HUES48 (cell line): ENCODE results near the gene HNRNPM.
A peak's percentile ranks its signal among the peaks of the same experiment; 100 is the strongest.

Source experiments
- H3K27ac ChIP-seq: one replicate; pipeline ENCODE4 v1.7.0; 2013; ENCODE audit warnings: low read depth, low read length, inconsistent platforms
- H3K27me3 ChIP-seq: 2 replicates; pipeline ENCODE4 v1.6.1; 2013; ENCODE audit warnings: mild to moderate bottlenecking, low read length; ENCODE audit not compliant: control insufficient read depth, insufficient read depth
- H3K36me3 ChIP-seq: 2 replicates; pipeline ENCODE4 v1.6.1; 2013; ENCODE audit warnings: low read length; ENCODE audit not compliant: control insufficient read depth, insufficient read depth
- H3K4me1 ChIP-seq: 2 replicates; pipeline ENCODE4 v1.6.1; 2013; ENCODE audit warnings: mild to moderate bottlenecking, low read length; ENCODE audit not compliant: control insufficient read depth, insufficient read depth
- H3K4me3 ChIP-seq: 2 replicates; pipeline ENCODE4 v1.5.1; 2013; ENCODE audit warnings: mild to moderate bottlenecking, low read depth, low read length
- H3K9ac ChIP-seq: 2 replicates; pipeline ENCODE4 v1.6.1; 2013; ENCODE audit warnings: mild to moderate bottlenecking, low read depth, low read length, moderate library complexity
- H3K9me3 ChIP-seq: 2 replicates; pipeline ENCODE4 v1.6.1; 2013; ENCODE audit warnings: low read length; ENCODE audit not compliant: control insufficient read depth, insufficient read depth

The HNRNPM gene

GRCh38 chr19:8452446-8453123, 7.8 kb downstream of the HNRNPM start:
- H3K4me3 ChIP-seq, result no peak overlapping the region
- peak overlapping the region; percentile 7 for H3K27ac ChIP-seq
- no peak overlapping the region for H3K9ac ChIP-seq
- no peaks in the 10 kb centered on the region for H3K9me3 ChIP-seq
- peaks cover 60% of the 10 kb centered on the region for H3K36me3 ChIP-seq
- peaks cover 59% of the 10 kb centered on the region for H3K4me1 ChIP-seq
- no peaks in the 10 kb centered on the region for H3K27me3 ChIP-seq

- H3K9me3 ChIP-seq, result no peaks in the 10 kb centered on the region
- H3K4me3 ChIP-seq, result no peak overlapping the region
- peaks cover 65% of the 10 kb centered on the region for H3K36me3 ChIP-seq
- H3K4me1 ChIP-seq, result peaks cover 63% of the 10 kb centered on the region
- no peak overlapping the region for H3K9ac ChIP-seq
- no peak overlapping the region for H3K27ac ChIP-seq
- no peaks in the 10 kb centered on the region for H3K27me3 ChIP-seq
Observed at GRCh38 chr19:8453616-8454015, 8.8 kb downstream of the HNRNPM start.

GRCh38 chr19:8454218-8454617, 9.4 kb downstream of the HNRNPM start:
- no peak overlapping the region for H3K27ac ChIP-seq
- no peak overlapping the region for H3K9ac ChIP-seq
- no peaks in the 10 kb centered on the region for H3K27me3 ChIP-seq
- no peaks in the 10 kb centered on the region for H3K9me3 ChIP-seq
- no peak overlapping the region for H3K4me3 ChIP-seq
- H3K36me3 ChIP-seq, result peaks cover 70% of the 10 kb centered on the region
- H3K4me1 ChIP-seq, result peaks cover 63% of the 10 kb centered on the region

- Histone ChIP-seq H3K4me1 (peaks cover 65% of the 10 kb centered on the region), H3K9ac (no peak overlapping the region), H3K4me3 (no peak overlapping the region), H3K36me3 (peaks cover 78% of the 10 kb centered on the region), H3K27me3 (no peaks in the 10 kb centered on the region), H3K27ac (no peak overlapping the region), H3K9me3 (no peaks in the 10 kb centered on the region)
Observed at GRCh38 chr19:8455018-8455417, 10.2 kb downstream of the HNRNPM start.

GRCh38 chr19:8456064-8456463, 11.3 kb downstream of the HNRNPM start:
- Histone ChIP-seq H3K9me3 (no peaks in the 10 kb centered on the region), H3K4me3 (no peak overlapping the region), H3K36me3 (peaks cover 88% of the 10 kb centered on the region), H3K27ac (no peak overlapping the region), H3K9ac (no peak overlapping the region), H3K27me3 (no peaks in the 10 kb centered on the region), H3K4me1 (peaks cover 71% of the 10 kb centered on the region)

GRCh38 chr19:8457209-8457608, 12.4 kb downstream of the HNRNPM start:
- H3K27ac ChIP-seq, result no peak overlapping the region
- H3K36me3 ChIP-seq, result peaks cover 90% of the 10 kb centered on the region

GRCh38 chr19:8457827-8458226, 13.1 kb downstream of the HNRNPM start:
- Histone ChIP-seq H3K9me3 (no peaks in the 10 kb centered on the region), H3K4me3 (no peak overlapping the region), H3K4me1 (peaks cover 70% of the 10 kb centered on the region), H3K27me3 (no peaks in the 10 kb centered on the region), H3K36me3 (peaks cover 90% of the 10 kb centered on the region), H3K27ac (no peak overlapping the region), H3K9ac (no peak overlapping the region)

More at GRCh38 chr19:8457209-8457608, 12.4 kb downstream of the HNRNPM start:
- Histone ChIP-seq H3K9me3 (no peaks in the 10 kb centered on the region), H3K9ac (no peak overlapping the region), H3K27me3 (no peaks in the 10 kb centered on the region), H3K4me3 (no peak overlapping the region), H3K4me1 (peaks cover 71% of the 10 kb centered on the region)

- Histone ChIP-seq H3K36me3 (peaks cover 93% of the 10 kb centered on the region), H3K4me1 (peaks cover 68% of the 10 kb centered on the region), H3K4me3 (no peak overlapping the region), H3K27ac (no peak overlapping the region), H3K9ac (no peak overlapping the region), H3K27me3 (no peaks in the 10 kb centered on the region), H3K9me3 (no peaks in the 10 kb centered on the region)
Observed at GRCh38 chr19:8458380-8458779, 13.6 kb downstream of the HNRNPM start.

- Histone ChIP-seq H3K9ac (no peak overlapping the region), H3K36me3 (peaks cover 93% of the 10 kb centered on the region), H3K27me3 (no peaks in the 10 kb centered on the region), H3K9me3 (no peaks in the 10 kb centered on the region), H3K4me1 (peaks cover 63% of the 10 kb centered on the region), H3K4me3 (no peak overlapping the region), H3K27ac (no peak overlapping the region)
Observed at GRCh38 chr19:8459095-8459494, 14.3 kb downstream of the HNRNPM start.

GRCh38 chr19:8459520-8460270, 14.9 kb downstream of the HNRNPM start:
- Histone ChIP-seq H3K9ac (no peak overlapping the region), H3K4me1 (peaks cover 63% of the 10 kb centered on the region), H3K27me3 (no peaks in the 10 kb centered on the region), H3K9me3 (no peaks in the 10 kb centered on the region), H3K4me3 (no peak overlapping the region), H3K36me3 (peaks cover 97% of the 10 kb centered on the region), H3K27ac (no peak overlapping the region)

- Histone ChIP-seq H3K9ac (no peak overlapping the region), H3K4me3 (no peak overlapping the region), H3K27me3 (no peaks in the 10 kb centered on the region), H3K9me3 (no peaks in the 10 kb centered on the region), H3K4me1 (peaks cover 62% of the 10 kb centered on the region), H3K27ac (peak overlapping the region; percentile 14), H3K36me3 (peaks cover 97% of the 10 kb centered on the region)
Observed at GRCh38 chr19:8460516-8461298, 15.9 kb downstream of the HNRNPM start.
